GM08714 (cell line): ENCODE results near the gene ACBD6.

ENCODE experiments used
- H3K4me3 ChIP-seq: fragments of 200-500 bp; sonication (Bioruptor generic); 2 replicates; pipeline ENCODE4 v1.5.1; 2014; ENCODE audit warnings: mild to moderate bottlenecking, low read length, inconsistent platforms
- ZNF274 ChIP-seq: IDR thresholded peaks from 2 replicates; pipeline ENCODE4 v1.6.1; 2012; ENCODE audit warnings: mild to moderate bottlenecking, low read depth, low read length

The ACBD6 gene

GRCh38 chr1:180392020-180392419, 110.4 kb downstream of the ACBD6 start:
- no peak for TF ChIP-seq ZNF274
- no peak overlapping the region for H3K4me3 ChIP-seq

- no peak for TF ChIP-seq ZNF274
- no peak overlapping the region for H3K4me3 ChIP-seq
Observed at GRCh38 chr1:180387413-180387812, 115.0 kb downstream of the ACBD6 start.

GRCh38 chr1:180386745-180387367, 115.5 kb downstream of the ACBD6 start:
- no peak for TF ChIP-seq ZNF274
- H3K4me3 ChIP-seq = no peak overlapping the region

GRCh38 chr1:180385144-180385543, 117.2 kb downstream of the ACBD6 start:
- TF ChIP-seq ZNF274 = no peak
- H3K4me3 ChIP-seq = no peak overlapping the region

- no peak overlapping the region for H3K4me3 ChIP-seq
- no peak for TF ChIP-seq ZNF274
Observed at GRCh38 chr1:180384286-180385005, 117.9 kb downstream of the ACBD6 start.

- no peak overlapping the region for H3K4me3 ChIP-seq
- TF ChIP-seq ZNF274 = no peak
Observed at GRCh38 chr1:180382326-180383115, 119.9 kb downstream of the ACBD6 start.

- TF ChIP-seq ZNF274 = no peak
- H3K4me3 ChIP-seq = no peak overlapping the region
Observed at GRCh38 chr1:180381184-180381580, 121.2 kb downstream of the ACBD6 start.

- TF ChIP-seq ZNF274 = no peak
- no peak overlapping the region for H3K4me3 ChIP-seq
Observed at GRCh38 chr1:180380259-180381183, 121.9 kb downstream of the ACBD6 start.

GRCh38 chr1:180376800-180377199, 125.6 kb downstream of the ACBD6 start:
- no peak for TF ChIP-seq ZNF274
- H3K4me3 ChIP-seq = no peak overlapping the region

GRCh38 chr1:180376253-180376652, 126.1 kb downstream of the ACBD6 start:
- TF ChIP-seq ZNF274 = no peak
- H3K4me3 ChIP-seq = no peak overlapping the region

GRCh38 chr1:180372728-180373127, 129.6 kb downstream of the ACBD6 start:
- H3K4me3 ChIP-seq = no peak overlapping the region
- no peak for TF ChIP-seq ZNF274

- TF ChIP-seq ZNF274 = no peak
- H3K4me3 ChIP-seq = no peak overlapping the region
Observed at GRCh38 chr1:180370597-180370996, 131.8 kb downstream of the ACBD6 start.

- no peak for TF ChIP-seq ZNF274
- no peak overlapping the region for H3K4me3 ChIP-seq
Observed at GRCh38 chr1:180370188-180370587, 132.2 kb downstream of the ACBD6 start.

- TF ChIP-seq ZNF274 = no peak
- no peak overlapping the region for H3K4me3 ChIP-seq
Observed at GRCh38 chr1:180369061-180369460, 133.3 kb downstream of the ACBD6 start.
